Lower leg skin (tissue), 3 donors: ENCODE data around the gene RGS10.

Source experiments
- CTCF ChIP-seq, 3 donors: fragments of 450-650 bp; IDR thresholded peaks; one replicate each; pipeline ENCODE4 v1.5.1; 2016; ENCODE audit warnings: antibody characterized with exemption in 3 of 3, mild to moderate bottlenecking in 3 of 3, moderate library complexity in 2 of 3
- POLR2A ChIP-seq, 2 donors: fragments of 450-650 bp; IDR thresholded peaks; one replicate each; pipeline ENCODE4 v1.6.1; 2016 to 2017; ENCODE audit warnings: antibody characterized with exemption in 2 of 2, mild to moderate bottlenecking in 1 of 2, moderate library complexity in 1 of 2

- TF ChIP-seq CTCF (IDR thresholded peaks at IDR 0.05) (no peak), POLR2A (IDR thresholded peaks at IDR 0.05) (no peak)
These were observed at the start of gene RGS10 for GRCh38 chr10:119542357-119542987.
